D721Med (cell line): ENCODE results near the gene BTG2.
"Not testable (repeated sequence)": the region's sequence is repeated elsewhere in the genome, so short reads cannot be mapped to it uniquely, and the experiment has no call there.

Experiments used
- DNase-seq: peaks from one replicate; pipeline ENCODE4 v3.0.0; 2011; ENCODE audit warnings: low spot score; ENCODE audit not compliant: insufficient read length
- FAIRE-seq: peaks from 2 replicates; lab custom pipeline; 2011; peaks lifted over from hg19 to GRCh38; lab: Jason Lieb, UNC
- TF ChIP-seq, protein P1 (sequence below): IDR thresholded peaks from 2 replicates; pipeline ENCODE4 v1.5.1; 2012; ENCODE audit warnings: mild to moderate bottlenecking, control low read depth; ENCODE audit not compliant: insufficient read depth; ENCODE audit errors: missing control alignments

The BTG2 gene

GRCh38 chr1:203308923-203309331, 3.6 kb downstream of the BTG2 start:
- TF ChIP-seq, protein P1, sequence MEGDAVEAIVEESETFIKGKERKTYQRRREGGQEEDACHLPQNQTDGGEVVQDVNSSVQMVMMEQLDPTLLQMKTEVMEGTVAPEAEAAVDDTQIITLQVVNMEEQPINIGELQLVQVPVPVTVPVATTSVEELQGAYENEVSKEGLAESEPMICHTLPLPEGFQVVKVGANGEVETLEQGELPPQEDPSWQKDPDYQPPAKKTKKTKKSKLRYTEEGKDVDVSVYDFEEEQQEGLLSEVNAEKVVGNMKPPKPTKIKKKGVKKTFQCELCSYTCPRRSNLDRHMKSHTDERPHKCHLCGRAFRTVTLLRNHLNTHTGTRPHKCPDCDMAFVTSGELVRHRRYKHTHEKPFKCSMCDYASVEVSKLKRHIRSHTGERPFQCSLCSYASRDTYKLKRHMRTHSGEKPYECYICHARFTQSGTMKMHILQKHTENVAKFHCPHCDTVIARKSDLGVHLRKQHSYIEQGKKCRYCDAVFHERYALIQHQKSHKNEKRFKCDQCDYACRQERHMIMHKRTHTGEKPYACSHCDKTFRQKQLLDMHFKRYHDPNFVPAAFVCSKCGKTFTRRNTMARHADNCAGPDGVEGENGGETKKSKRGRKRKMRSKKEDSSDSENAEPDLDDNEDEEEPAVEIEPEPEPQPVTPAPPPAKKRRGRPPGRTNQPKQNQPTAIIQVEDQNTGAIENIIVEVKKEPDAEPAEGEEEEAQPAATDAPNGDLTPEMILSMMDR, result no peak
- FAIRE-seq, result no peak
- no peak for DNase-seq

DNA sequence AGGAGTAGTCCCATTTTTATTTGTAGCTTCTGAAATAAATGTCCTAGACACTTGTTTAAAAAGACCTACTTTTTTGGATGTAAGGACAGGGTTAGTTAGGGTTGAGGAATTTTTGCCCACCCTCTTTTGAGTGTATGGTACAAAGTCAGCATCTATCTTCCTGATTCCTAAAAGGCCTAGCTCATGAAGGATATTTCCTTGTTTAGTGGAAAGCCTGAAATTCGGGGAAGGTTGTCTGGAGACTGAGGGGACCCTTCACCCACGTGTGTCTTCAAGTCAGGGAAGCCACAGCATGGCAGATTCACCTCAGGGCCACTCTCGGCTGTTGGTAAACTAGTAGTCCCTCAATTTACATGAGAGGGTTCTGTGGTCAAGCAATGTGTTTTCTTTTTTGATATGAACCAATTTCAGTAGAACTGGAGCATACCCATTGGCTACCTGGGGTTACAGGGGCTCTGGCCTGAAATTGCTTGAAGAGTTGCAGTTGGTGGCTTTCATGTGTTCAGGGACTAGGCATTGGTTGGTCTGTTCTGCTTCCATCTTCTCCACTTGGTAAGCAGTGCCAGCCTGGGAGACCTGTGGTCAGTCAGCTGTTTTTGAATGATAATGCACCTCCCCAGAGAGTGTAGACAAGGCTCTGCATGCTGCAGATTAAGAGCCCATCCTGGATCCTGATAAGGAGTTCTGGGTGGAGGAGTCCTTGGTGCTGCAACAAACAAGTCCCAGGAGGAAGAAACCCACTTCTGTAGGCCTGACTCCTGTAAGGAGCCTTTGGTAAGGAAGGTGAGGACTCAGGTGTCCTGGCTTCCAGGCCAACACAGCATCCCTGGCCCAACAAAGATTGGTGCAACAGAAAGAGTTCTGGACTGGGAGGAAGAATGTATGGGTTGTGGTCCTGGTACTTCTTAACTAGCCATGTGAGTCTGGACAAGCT, 6.3 kb downstream of the BTG2 start:
- TF ChIP-seq, protein P1, result no peak
- no peak for DNase-seq
- no peak for FAIRE-seq

DNA sequence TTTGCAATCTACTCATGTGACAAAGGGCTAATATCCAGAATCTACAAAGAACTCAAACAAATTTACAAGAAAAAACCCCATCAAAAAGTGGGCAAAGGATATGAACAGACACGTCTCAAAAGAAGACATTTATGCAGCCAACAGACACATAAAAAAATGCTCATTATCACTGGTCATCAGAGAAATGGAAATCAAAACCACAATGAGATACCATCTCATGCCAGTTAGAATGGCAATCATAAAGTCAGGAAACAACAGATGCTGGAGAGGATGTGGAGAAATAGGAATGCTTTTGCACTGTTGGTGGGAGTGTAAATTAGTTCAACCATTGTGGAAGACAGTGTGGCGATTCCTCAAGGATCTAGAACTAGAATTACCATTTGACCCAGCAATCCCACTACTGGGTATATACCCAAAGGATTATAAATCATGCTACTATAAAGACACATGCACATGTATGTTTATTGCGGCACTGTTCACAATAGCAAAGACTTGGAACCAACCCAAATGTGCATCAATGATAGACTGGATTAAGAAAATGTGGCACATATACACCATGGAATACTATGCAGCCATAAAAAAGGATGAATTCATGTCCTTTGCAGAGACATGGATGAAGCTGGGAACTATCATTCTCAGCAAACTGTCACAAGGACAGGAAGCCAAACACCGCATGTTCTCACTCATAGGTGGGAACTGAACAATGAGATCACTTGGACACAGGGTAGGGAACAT, 8.9 kb downstream of the BTG2 start:
- FAIRE-seq, DNase-seq: not testable (repeated sequence)

DNA sequence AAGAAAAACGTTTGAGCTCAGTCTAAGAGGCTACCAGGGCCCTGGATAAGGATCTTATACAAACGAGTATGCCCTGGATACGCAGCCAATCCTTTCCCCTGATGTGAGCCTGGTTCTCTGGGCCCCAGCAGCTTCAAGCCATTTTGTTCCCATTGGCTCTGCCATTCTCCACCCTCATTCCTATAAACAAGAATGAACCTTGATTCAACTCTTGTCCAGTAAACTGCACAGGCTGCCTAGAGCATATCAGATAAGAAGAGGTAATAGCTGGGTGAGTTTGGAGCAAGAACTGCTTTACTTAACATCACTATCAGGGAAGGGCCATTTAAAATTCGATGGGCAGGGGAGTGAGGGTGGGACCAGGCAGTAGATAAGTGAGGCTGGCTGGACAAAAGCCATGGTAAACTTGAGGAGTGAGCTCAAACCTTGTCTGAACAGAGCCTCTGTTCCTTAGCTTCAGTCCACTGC, 11.3 kb downstream of the BTG2 start:
- DNase-seq (no peak), FAIRE-seq (no peak)
- TF ChIP-seq, protein P1, result no peak

DNA sequence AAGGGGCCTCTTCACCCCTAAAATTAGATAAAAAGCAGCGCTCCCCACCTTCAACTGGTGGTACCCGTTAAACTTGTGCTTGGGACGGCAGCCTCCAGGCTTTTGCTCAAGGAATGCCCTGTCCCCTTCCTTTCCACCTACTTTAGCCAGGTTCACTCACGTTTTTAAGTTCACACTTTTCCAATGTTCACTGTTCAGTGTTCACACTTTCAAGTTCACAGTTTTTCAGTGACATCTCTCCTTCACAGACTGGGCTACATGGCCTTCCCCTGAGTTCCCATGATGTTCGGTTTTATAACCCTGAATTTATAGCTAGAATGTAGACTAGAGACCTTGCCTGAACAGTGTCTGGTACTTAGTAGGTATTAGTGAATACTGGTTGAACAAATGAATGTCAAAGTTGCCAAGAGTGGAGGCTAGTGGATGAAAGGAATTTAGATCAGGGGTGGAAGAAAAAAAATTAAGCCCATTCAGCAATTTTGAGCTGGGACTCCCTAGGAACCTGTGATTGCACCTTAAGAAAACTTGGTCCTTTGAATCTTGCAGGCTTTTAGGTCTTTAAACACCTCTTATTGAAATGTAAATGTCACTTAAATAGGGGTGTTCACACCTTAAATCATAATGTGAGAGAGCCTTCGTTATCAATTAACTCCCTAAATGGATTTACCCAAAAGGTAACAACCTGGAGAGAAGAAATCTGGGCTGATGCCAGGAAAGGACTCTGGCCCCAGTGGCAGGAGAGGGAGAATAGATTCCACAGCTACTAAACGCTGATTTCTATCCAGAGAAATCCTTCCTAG, 12.3 kb downstream of the BTG2 start:
- FAIRE-seq (no peak), DNase-seq (no peak)
- TF ChIP-seq, protein P1, result no peak

- FAIRE-seq (no peak), DNase-seq (no peak)
- TF ChIP-seq, protein P1, result no peak
Measured at GRCh38 chr1:203318229-203318517, 12.9 kb downstream of the BTG2 start.
